IgD-negative memory B cell (primary cell): ENCODE results near the gene BRD4. TPM values are rescaled to one million over a fixed set of nuclear protein-coding genes. Genes with fewer than 3 reads are reported as not detected.

ENCODE experiments used
- H3K27ac Mint-ChIP-seq, 3 donors: one replicate each; pipeline ENCODE4 v1.8.0; 2020 to 2022; ENCODE audit warnings: mild to moderate bottlenecking in 3 of 3, mixed read lengths in 3 of 3, moderate library complexity in 1 of 3
- H3K27me3 Mint-ChIP-seq: one replicate; pipeline ENCODE4 v1.8.0; 2021; ENCODE audit warnings: mixed read lengths
- H3K36me3 Mint-ChIP-seq: one replicate; pipeline ENCODE4 v1.8.0; 2020; ENCODE audit warnings: mild to moderate bottlenecking, mixed read lengths
- H3K4me1 Mint-ChIP-seq, 3 donors: one replicate each; pipeline ENCODE4 v1.8.0; 2020 to 2022; ENCODE audit warnings: mixed read lengths in 3 of 3, mild to moderate bottlenecking in 1 of 3
- H3K4me3 Mint-ChIP-seq, 4 donors: one replicate each; pipeline ENCODE4 v1.8.0; 2020 to 2022; ENCODE audit warnings: mild to moderate bottlenecking in 4 of 4, mixed read lengths in 4 of 4, moderate library complexity in 3 of 4
- H3K9me3 Mint-ChIP-seq, 3 donors: one replicate each; pipeline ENCODE4 v1.8.0; 2020 to 2021; ENCODE audit warnings: mixed read lengths in 3 of 3, mild to moderate bottlenecking in 1 of 3
- polyA plus RNA-seq: library from polyadenylated mRNA; unstranded; fragments of 300-500 nt; fragmentation: Illumina TruSeq; gene quantifications from one replicate; pipeline ENCODE4 v1.2.3, GENCODE V29; 2021

Gene BRD4
- polyA plus RNA-seq, 1 donor from 2014 or later = 20.5 TPM

DNA sequence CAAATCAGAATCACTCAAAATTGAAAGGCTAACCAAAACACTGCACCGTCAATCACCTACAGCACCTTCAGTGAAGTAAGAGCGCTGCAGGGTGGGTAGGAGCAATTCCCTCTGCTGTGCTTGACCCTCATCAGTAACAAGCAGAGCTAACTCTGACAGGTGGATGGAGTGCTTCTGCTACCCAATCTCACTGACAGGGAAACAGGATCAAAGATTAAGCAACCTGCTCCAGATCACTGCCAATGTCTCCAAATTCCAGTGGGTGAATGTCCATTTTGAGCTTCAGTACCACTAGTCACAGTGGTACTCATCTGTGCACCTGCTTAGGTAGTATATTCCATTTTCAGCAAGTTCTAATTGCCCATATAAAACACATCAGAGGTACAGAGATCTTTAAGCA, 25.2 kb downstream of the BRD4 start:
- Mint-ChIP-seq H3K36me3 (peaks cover 3% of the 10 kb centered on the region), H3K4me1 (peaks cover 48 to 65% (median 58%) of the 10 kb centered on the region in 3 donors), H3K4me3 (peak overlapping the region in 1 of 4 donors; percentile 27), H3K27ac (peak overlapping the region in 2 of 3 donors; percentile 21 to 44), H3K27me3 (no peaks in the 10 kb centered on the region), H3K9me3 (no peaks in the 10 kb centered on the region)

DNA sequence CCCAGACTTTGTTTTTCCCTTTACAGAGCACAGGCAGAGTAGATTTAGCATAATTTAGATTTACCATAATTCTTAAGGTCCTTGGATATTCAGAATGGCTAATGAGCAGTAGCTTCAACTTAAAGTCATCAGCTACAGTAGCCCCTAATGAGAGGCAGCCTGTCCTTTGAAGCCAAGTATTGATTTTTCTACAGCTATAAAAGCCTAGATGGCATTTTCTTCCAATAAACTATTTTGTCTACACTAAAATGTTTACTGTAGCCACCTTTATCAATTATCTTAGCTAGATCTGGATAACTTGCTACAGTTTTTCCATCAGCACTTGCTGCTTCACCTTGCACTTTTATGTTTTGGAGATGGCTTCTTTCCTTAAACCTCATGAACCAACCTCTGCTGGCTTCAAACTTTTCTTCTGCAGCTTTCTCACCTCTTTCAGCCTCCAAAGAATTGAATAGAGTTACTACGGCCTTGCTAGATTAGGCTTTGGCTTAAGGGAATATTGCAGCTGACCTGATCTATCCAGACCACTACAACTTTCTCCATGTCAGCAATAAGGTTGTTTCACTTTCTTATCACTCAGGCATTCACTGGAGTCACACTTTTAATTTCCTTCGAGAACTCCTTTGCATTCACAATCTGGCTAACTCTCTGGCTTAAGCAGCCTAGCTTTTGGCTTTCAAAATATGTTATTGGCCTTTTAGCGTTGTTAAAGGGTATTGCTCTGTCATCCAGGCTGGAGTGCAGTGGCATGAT, 26.6 kb downstream of the BRD4 start:
- H3K36me3 Mint-ChIP-seq = peaks cover 3% of the 10 kb centered on the region
- H3K27me3 Mint-ChIP-seq = no peaks in the 10 kb centered on the region
- peaks cover 45 to 67% (median 58%) of the 10 kb centered on the region in 3 donors for H3K4me1 Mint-ChIP-seq
- no peak overlapping the region for H3K4me3 Mint-ChIP-seq
- peak overlapping the region in 2 of 3 donors; percentile 23 to 44 for H3K27ac Mint-ChIP-seq
- H3K9me3 Mint-ChIP-seq = no peaks in the 10 kb centered on the region

DNA sequence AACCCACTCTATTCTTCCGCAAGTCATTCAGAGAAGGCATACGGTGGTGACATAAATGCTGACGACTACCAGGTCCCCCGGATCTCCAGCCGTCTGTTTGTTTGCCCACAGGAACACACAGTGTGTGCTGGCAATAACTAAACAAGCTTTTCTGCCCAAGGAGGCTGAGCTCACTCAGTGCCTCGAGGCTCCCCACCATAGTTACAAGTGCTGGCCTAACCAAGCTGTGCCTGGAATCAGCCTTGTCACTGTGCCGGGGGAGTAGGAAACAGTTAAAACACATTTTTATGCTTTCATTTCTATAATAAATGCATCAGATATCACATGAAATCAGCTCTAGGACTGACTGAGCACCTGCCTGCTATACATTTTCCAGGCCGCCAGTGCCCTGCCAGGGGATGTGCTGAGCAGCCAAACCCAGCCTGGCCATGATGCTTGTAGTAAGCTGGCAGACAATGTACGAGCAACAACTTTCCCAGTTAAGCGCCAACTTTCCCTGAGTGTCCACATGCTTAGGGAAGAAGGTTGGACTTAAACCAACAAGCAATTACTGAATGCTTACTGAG, 28.1 kb downstream of the BRD4 start:
- Mint-ChIP-seq H3K9me3 (no peaks in the 10 kb centered on the region), H3K4me3 (peak overlapping the region in 3 of 4 donors; percentile 0 to 56 (median 34)), H3K4me1 (peaks cover 49 to 67% (median 61%) of the 10 kb centered on the region in 3 donors), H3K27me3 (no peaks in the 10 kb centered on the region), H3K36me3 (peaks cover 2% of the 10 kb centered on the region), H3K27ac (peak overlapping the region; percentile 28 to 81 (median 44))

DNA sequence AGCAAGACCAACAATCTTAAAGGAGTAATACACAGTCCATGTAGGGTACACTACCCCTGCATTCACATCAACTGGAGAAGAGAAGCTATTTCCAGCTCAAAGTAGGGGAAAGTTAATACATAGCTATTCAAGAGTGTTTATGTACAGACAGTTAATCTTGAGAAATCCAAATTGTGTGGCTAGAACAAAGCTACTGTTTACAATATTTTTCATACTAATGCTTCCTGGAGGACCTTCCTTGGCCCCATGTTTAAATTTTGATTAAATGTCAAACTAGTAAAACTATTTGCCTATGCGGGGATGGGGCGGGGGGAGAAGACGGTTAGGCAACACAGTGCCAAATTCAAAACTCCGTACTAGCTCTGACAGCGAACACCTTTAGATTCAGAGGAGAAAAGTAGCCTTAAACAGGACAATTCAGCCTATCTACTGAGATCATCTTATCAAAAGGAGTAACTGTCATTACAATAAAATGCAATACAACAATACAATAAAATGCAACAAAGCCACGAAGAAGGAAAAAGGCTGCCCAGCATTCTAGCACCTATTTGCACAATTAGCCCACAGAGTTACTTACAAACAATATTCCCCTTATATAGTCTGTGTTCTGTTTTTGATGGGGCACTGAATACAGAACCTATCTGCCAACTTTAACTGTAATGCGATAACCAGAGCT, 29.1 kb downstream of the BRD4 start:
- H3K4me1 Mint-ChIP-seq = peaks cover 57 to 76% (median 67%) of the 10 kb centered on the region in 3 donors

DNA sequence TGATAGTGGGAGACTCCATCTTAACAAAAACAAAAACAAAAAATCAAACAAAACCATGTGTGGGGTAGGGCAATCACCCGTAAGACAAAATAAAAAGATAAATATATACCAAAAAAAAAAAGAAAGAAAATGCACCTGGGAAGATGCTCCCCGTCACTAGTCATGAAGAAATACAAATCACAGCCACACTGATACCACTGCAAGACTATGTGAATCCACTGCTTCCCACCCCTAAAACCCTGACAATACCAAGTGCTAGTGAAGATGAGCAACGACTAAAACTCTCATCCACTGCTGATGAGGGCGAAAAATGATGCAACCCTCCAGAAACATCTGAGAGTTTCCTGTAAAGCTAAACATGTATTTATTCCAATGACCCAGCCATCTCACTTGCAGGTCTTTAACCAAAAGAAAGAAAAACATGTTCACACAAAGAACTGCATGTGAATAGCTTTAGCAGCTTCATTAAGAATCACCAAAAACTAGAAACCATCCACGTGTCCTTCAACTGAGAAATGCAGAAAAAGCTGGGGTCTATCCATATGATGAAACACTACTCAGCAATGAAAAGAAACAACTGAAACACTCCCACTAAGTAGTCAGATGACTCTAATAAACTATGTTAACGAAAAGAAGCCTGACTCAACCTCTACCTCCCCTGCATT, 31.7 kb downstream of the BRD4 start:
- Mint-ChIP-seq H3K27me3 (no peaks in the 10 kb centered on the region), H3K4me3 (peak overlapping the region in 3 of 4 donors; percentile 36 to 80 (median 63)), H3K27ac (peak overlapping the region; percentile 24 to 64 (median 59)), H3K36me3 (peaks cover 1% of the 10 kb centered on the region), H3K9me3 (no peaks in the 10 kb centered on the region), H3K4me1 (peaks cover 60 to 74% (median 73%) of the 10 kb centered on the region in 3 donors)

More for the DNA sequence above, 29.1 kb downstream of the BRD4 start:
- H3K9me3 Mint-ChIP-seq = no peaks in the 10 kb centered on the region
- peak overlapping the region in 3 of 4 donors; percentile 11 to 81 (median 56) for H3K4me3 Mint-ChIP-seq
- H3K36me3 Mint-ChIP-seq = no peaks in the 10 kb centered on the region
- H3K27me3 Mint-ChIP-seq = no peaks in the 10 kb centered on the region
- peak overlapping the region; percentile 44 to 76 (median 56) for H3K27ac Mint-ChIP-seq

DNA sequence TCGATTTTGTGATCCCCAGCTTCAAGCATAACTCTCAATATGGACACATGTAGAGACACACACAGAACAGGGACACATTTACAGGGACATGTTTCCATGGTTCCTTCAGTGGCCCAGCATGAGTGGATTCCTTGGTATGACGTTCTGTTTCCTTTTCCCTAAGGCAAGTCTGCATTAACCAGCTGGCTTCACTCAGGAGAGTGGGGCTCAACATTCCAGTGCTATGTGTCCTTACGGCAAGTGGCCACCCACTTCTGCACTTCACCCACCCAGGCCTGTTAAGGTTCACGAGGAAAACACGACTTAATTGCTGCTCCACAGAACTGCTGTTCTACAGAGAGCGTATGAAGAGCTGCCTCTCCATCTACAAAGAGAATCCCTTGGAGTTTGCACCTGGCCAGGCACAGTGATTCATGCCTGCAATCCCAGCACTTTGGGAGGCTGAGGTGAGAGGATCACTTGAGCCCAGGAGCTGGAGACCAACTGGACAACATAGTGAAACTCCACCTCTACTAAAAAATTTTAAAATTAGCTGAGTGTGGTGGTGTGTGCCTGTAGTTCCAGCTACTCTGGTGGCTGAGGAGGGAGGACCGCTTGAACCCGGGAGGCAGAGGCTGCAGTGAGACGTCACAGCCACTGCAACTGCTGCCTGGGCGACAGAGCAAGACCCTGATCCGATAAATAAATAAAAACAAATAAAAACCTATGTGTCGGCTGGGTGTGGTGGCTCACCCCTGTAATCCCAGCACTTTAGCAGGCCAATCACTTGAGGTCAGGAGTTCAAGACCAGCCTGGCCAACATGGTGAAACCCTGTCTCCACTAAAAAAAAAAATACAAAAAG, 32.5 kb downstream of the BRD4 start:
- Mint-ChIP-seq H3K4me3 (peak overlapping the region in 3 of 4 donors; percentile 8 to 80 (median 55)), H3K27ac (peak overlapping the region; percentile 20 to 71 (median 24)), H3K36me3 (peaks cover 1% of the 10 kb centered on the region), H3K9me3 (no peaks in the 10 kb centered on the region), H3K27me3 (no peaks in the 10 kb centered on the region), H3K4me1 (peaks cover 67 to 81% (median 76%) of the 10 kb centered on the region in 3 donors)

DNA sequence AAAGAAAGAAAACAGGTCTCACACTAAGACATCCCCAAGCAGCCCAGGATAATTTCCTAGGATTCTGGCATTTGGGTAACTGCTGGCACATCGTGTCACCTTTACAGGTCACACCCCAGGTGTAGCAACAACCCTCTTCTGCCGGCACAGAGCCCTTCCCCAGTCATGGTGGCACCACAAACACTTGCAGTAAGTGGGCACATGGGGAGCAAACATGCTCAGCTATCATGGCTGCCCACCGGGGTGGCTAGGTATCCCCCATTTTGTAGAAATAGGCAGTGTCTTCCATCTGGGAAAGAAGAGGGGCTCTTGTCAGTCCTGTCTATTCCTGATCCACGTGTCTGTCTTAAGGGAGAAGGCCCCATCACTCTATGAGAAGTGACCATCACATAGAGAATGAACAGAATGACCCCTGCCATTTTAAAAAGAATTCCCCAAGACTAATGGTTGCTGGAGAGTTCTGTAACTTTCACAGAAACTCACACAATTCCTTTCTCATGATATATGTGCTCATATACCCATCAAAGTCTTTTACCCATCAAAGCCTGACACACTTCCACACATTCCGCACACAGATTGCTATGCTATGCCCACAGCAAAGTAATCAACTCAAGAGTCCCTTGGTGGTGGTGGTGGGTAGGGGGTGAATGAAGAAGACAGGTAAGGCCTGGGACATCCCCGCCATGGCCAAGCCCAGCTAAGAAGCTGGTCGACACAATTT, 33.3 kb downstream of the BRD4 start:
- peaks cover 1% of the 10 kb centered on the region for H3K36me3 Mint-ChIP-seq
- H3K27me3 Mint-ChIP-seq = no peaks in the 10 kb centered on the region
- H3K4me1 Mint-ChIP-seq = peaks cover 62 to 81% (median 69%) of the 10 kb centered on the region in 3 donors
- H3K27ac Mint-ChIP-seq = peak overlapping the region in 2 of 3 donors; percentile 3 to 20
- peak overlapping the region in 3 of 4 donors; percentile 2 to 55 (median 8) for H3K4me3 Mint-ChIP-seq
- H3K9me3 Mint-ChIP-seq = no peaks in the 10 kb centered on the region

DNA sequence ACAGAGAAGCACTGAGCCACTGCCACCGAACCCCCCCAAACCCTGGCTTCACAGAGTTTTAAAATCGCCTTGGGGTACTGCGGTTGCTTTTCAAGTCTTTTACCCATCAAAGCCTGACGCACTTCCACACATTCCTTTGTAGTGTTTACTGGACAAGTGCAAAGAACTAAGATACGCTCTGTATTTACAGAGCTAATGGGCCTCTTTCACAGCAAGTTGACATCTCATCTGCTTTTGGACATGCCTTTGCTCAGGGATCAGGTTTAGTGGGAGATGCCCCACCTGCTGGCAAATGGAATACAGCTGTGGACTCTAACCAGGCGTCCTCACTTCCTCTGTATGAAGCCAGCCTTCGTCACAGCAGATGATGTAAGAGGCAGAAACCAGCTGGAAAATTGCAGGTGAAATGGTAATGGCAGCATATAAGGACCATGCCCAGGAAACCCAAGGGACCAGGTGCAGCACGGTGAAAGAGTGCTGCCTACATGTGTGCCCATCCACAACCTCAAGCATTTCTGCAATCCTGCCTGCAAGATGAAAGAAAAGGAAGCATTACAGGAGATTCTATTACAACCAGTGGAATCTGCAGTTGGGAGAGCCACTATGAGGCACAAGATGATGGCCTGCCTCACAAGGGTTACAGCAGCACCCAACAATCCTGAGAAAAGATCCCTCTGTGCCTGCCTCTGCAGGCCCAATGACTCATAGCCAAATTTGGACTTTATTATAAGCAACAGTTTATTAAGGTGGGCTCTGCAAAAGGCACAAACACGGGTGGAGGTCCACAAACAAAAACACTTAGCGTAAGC, 34.7 kb downstream of the BRD4 start:
- no peaks in the 10 kb centered on the region for H3K27me3 Mint-ChIP-seq
- peaks cover 4% of the 10 kb centered on the region for H3K36me3 Mint-ChIP-seq
- H3K4me3 Mint-ChIP-seq = peak overlapping the region in 2 of 4 donors; percentile 79 to 88
- H3K27ac Mint-ChIP-seq = peak overlapping the region; percentile 4 to 82 (median 77)
- H3K4me1 Mint-ChIP-seq = peaks cover 63 to 80% (median 71%) of the 10 kb centered on the region in 3 donors
- H3K9me3 Mint-ChIP-seq = no peaks in the 10 kb centered on the region

DNA sequence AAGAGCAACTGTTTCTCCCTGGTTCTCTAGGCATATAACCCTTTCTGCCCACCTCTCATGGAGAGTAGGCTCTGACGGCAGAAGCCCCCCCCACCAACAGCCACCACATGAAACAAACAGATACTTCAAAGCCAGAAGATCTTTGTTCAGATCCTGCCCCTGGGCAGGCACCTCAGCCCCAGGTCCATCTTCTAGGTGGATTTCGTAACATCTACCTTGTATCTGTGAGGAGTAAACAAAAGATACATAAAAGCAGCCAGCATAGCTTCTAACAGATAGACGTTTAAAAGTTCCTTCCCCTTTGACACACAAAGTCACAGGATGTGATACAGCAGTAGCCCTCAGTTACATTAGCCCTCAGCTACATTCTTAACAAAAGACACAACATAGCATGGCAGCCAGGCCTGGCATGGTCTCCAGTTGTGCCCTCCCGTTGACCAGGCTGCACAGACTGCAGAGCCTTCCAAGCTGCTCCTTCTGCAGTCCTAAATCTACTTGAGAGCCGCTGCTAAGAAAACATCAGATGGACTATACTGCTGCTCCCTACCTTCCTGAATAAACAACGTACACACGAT, 35.4 kb downstream of the BRD4 start:
- H3K9me3 Mint-ChIP-seq = no peaks in the 10 kb centered on the region
- peaks cover 67 to 79% (median 70%) of the 10 kb centered on the region in 3 donors for H3K4me1 Mint-ChIP-seq
- peak overlapping the region in 2 of 4 donors; percentile 11 to 79 for H3K4me3 Mint-ChIP-seq
- H3K27ac Mint-ChIP-seq = peak overlapping the region; percentile 4 to 82 (median 77)
- peaks cover 4% of the 10 kb centered on the region for H3K36me3 Mint-ChIP-seq
- H3K27me3 Mint-ChIP-seq = no peaks in the 10 kb centered on the region

DNA sequence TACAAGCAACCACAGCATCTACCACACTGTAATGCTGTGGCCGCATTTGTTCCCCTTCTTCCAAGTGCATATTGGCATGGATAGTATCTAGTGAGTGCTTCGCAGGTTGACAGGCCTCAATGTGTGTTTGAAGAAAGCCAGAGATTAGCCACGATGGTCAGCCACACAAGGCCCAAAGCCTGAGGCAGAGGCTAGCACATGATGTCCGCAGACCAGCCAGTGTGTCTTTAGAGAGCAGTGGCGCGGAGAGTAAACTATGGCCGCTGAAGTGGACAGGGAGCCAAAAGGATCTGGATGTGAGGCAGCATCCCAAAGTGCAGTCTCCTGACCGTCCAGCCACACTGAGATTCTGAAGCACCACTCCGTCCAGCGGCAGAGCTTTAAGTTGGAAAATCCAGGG, 36.0 kb downstream of the BRD4 start:
- H3K4me1 Mint-ChIP-seq = peaks cover 72 to 84% (median 73%) of the 10 kb centered on the region in 3 donors
- no peaks in the 10 kb centered on the region for H3K27me3 Mint-ChIP-seq
- peak overlapping the region in 1 of 4 donors; percentile 11 for H3K4me3 Mint-ChIP-seq
- H3K36me3 Mint-ChIP-seq = peaks cover 4% of the 10 kb centered on the region
- H3K27ac Mint-ChIP-seq = peak overlapping the region in 2 of 3 donors; percentile 71 to 77
- no peaks in the 10 kb centered on the region for H3K9me3 Mint-ChIP-seq

DNA sequence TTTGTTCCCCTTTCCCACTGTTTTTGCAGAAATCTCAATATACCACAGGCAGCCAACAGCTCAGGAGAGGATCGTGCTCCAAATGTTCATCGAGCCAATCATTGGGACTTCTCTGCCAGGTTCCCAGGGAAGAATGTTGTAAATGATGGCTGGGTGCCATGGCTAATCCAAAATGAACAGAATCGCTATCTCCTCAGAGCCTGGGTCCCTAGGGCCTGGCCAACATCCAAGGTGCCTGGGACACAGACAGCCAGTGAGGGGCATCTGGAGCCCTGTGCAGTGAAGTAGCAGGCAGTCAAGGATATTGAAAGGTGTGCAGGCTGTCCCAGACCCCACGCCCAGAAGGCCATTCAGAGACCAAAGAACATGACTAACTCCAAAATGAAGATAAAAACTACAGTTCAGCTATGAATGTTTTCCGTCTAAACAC, 37.8 kb downstream of the BRD4 start:
- Mint-ChIP-seq H3K27ac (peak overlapping the region in 1 of 3 donors; percentile 88), H3K27me3 (no peaks in the 10 kb centered on the region)

DNA sequence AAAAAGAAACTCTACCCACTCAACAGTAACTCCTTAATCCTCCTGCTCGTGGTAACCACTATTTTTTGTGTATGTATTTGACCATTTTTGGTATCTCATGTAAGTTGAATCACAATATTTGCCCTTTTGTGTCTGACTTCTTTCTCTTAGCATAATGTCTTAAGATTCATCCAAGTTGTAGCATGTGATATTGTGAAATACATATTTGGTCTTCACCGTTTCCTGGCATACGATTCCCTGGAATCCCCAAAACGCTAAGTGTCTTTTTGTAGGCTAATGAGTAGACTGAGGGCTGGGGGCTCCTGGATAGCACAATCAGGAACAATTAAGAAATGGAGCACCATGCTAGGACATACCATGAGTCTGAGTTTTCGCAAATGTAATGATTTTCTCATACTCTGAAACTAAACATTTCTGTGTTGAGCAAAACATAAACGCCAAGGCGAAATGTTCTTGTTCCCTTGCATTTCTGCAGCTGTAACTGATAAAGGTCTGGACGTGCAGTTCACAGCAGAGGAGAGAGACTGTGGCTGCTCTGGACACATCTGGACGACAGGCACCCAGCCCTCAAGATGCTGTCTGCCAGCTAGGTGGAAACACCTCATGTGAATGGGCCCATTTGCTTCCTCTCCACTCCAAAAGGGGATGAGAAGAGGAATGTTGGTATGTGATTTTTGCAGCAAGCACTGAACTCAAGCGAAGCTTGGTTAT, 38.4 kb downstream of the BRD4 start:
- Mint-ChIP-seq H3K27ac (peak overlapping the region in 2 of 3 donors; percentile 40 to 88), H3K4me3 (peak overlapping the region in 2 of 4 donors; percentile 60 to 92), H3K36me3 (peaks cover 4% of the 10 kb centered on the region), H3K4me1 (peaks cover 75 to 82% (median 75%) of the 10 kb centered on the region in 3 donors), H3K27me3 (no peaks in the 10 kb centered on the region), H3K9me3 (no peaks in the 10 kb centered on the region)

More for the DNA sequence above, 37.8 kb downstream of the BRD4 start:
- Mint-ChIP-seq H3K4me3 (no peak overlapping the region), H3K4me1 (peaks cover 76 to 85% (median 78%) of the 10 kb centered on the region in 3 donors), H3K36me3 (peaks cover 4% of the 10 kb centered on the region), H3K9me3 (no peaks in the 10 kb centered on the region)
